ENCODE results near the gene RAD51B.

The RAD51B gene

DNA sequence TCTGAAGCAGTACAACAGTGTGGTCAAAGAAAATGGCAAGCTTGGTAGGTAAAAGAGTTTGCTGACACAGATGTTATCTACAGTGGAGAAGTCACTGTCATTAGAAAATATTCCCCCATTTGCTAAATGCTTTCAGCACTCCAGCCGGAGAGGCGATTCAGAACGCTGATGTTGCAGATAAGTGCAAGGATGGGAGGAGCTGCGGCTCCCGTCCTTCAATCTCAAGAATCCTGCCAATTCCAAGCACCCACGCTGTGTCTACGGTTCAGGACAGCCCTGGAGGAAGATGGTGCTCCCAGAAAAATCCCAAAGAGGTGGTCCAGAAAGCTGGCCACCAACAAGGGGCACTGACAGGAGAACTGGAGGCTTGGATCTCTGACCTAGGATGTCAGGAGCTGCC is 894.2 kb downstream of the RAD51B start:
- no peak overlapping the region for H3K4me3 ChIP-seq (ENCODE audit: low read depth, low read length)
- no peaks in the 10 kb centered on the region for H3K4me1 ChIP-seq (ENCODE audit: control insufficient read depth, insufficient read depth, low read length)
- TF ChIP-seq ZNF302 (tag by site-specific recombination; IDR thresholded peaks at IDR 0.05; ENCODE audit: low read depth) (no peak), ZSCAN16 (tag by site-specific recombination; IDR thresholded peaks at IDR 0.05) (no peak), ZFP69B (tag by site-specific recombination; IDR thresholded peaks at IDR 0.05) (no peak), ZNF596 (tag by site-specific recombination; IDR thresholded peaks at IDR 0.05) (no peak), ZNF623 (tag by site-specific recombination; IDR thresholded peaks at IDR 0.05) (no peak), ZNF311 (tag by site-specific recombination; IDR thresholded peaks at IDR 0.05; ENCODE audit: borderline replicate concordance) (no peak), ZXDB (tag by site-specific recombination; IDR thresholded peaks at IDR 0.05) (no peak), ZNF404 (tag by site-specific recombination; IDR thresholded peaks at IDR 0.05) (no peak), ZNF792 (tag by site-specific recombination; IDR thresholded peaks at IDR 0.05) (no peak), ZNF221 (tag by site-specific recombination; IDR thresholded peaks at IDR 0.05; ENCODE audit: borderline replicate concordance) (no peak), ZNF658 (tag by site-specific recombination; IDR thresholded peaks at IDR 0.05) (no peak), ZNF169 (tag by site-specific recombination; IDR thresholded peaks at IDR 0.05) (no peak), KLF16 (tag by site-specific recombination; IDR thresholded peaks at IDR 0.05) (no peak), ZNF776 (tag by site-specific recombination; IDR thresholded peaks at IDR 0.05; ENCODE audit: borderline replicate concordance) (no peak), ZNF677 (tag by site-specific recombination; IDR thresholded peaks at IDR 0.05) (no peak)
- TF ChIP-seq, protein P1, sequence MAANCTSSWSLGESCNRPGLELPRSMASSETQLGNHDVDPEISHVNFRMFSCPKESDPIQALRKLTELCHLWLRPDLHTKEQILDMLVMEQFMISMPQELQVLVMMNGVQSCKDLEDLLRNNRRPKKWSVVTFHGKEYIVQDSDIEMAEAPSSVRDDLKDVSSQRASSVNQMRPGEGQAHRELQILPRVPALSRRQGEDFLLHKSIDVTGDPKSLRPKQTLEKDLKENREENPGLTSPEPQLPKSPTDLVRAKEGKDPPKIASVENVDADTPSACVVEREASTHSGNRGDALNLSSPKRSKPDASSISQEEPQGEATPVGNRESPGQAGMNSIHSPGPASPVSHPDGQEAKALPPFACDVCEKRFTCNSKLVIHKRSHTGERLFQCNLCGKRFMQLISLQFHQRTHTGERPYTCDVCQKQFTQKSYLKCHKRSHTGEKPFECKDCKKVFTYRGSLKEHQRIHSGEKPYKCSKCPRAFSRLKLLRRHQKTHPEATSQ (tag by site-specific recombination; IDR thresholded peaks at IDR 0.05): no peak
- TF ChIP-seq, protein P2, sequence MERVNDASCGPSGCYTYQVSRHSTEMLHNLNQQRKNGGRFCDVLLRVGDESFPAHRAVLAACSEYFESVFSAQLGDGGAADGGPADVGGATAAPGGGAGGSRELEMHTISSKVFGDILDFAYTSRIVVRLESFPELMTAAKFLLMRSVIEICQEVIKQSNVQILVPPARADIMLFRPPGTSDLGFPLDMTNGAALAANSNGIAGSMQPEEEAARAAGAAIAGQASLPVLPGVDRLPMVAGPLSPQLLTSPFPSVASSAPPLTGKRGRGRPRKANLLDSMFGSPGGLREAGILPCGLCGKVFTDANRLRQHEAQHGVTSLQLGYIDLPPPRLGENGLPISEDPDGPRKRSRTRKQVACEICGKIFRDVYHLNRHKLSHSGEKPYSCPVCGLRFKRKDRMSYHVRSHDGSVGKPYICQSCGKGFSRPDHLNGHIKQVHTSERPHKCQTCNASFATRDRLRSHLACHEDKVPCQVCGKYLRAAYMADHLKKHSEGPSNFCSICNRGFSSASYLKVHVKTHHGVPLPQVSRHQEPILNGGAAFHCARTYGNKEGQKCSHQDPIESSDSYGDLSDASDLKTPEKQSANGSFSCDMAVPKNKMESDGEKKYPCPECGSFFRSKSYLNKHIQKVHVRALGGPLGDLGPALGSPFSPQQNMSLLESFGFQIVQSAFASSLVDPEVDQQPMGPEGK (tag by site-specific recombination; IDR thresholded peaks at IDR 0.05): no peak
- ChIA-PET POLR2A (no interaction called here), CTCF (no interaction called here)
- H3K27ac ChIP-seq (ENCODE audit: extremely low read depth, low read depth, low read length): no peak overlapping the region
- no peaks in the 10 kb centered on the region for H3K36me3 ChIP-seq (ENCODE audit: control insufficient read depth in 2 of 2, insufficient read depth in 1 of 2, low read length in 2 of 2)
- no peaks in the 10 kb centered on the region for H3K9me3 ChIP-seq (ENCODE audit: control insufficient read depth, insufficient read depth, low read depth, low read length)

DNA sequence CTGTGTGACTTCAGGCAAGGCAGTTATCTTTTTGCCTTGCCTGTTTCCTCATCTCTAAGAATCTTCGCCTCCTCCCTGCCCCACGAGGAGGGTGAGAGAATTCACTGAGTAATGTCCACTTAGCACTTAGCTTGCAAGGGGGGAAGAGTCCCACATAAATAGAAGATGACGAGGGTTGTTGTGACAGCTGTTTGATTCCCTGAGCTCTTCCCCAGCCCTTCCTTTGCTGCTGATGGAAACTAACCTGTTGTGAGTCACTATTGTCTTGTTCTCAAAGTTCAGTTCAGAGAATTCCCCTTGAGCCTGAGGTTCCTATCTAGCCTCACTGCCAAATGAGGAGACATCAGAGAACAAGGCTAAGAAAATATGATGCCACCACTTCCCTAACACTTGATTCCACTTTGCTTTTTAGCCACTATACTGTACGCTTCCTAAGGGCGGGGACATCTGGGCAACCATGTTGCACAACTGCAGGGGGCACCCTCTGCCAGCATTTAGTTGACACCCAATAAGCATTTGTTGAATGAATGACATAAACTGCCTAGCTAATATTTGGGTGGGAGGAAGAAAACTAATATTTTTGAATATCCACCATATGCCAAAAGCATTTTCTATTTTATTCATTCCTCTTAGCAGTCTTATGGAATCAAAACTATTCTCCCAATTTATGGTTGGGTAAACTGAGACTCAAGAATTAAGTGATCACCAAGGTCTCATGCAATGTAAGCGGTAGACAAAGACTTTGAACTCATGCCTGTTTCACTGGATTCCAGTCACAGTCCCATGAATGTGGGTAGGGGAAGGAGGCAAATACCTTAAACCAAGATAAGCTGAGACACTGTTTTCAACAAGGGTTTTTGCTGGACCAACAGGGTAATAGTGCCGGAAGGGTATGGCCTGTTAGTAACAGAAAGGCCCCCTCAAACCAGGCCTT is 895.7 kb downstream of the RAD51B start:
- Histone ChIP-seq H3K4me3 (ENCODE audit: low read depth, low read length) (no peak overlapping the region), H3K36me3 (ENCODE audit: control insufficient read depth in 2 of 2, insufficient read depth in 1 of 2, low read length in 2 of 2) (no peaks in the 10 kb centered on the region), H3K4me1 (ENCODE audit: control insufficient read depth, insufficient read depth, low read length) (no peaks in the 10 kb centered on the region), H3K9me3 (ENCODE audit: control insufficient read depth, insufficient read depth, low read depth, low read length) (no peaks in the 10 kb centered on the region), H3K27ac (ENCODE audit: extremely low read depth, low read depth, low read length) (no peak overlapping the region)
- ChIA-PET POLR2A (no interaction called here), CTCF (no interaction called here)
- TF ChIP-seq ZNF292 (tag by site-specific recombination; IDR thresholded peaks at IDR 0.05; ENCODE audit: borderline replicate concordance, low read depth) (no peak), ZNF350 (tag by site-specific recombination; IDR thresholded peaks at IDR 0.05) (no peak), ZNF501 (tag by site-specific recombination; IDR thresholded peaks at IDR 0.05) (no peak), ZNF416 (tag by site-specific recombination; IDR thresholded peaks at IDR 0.05) (no peak), EGR2 (tag by site-specific recombination; IDR thresholded peaks at IDR 0.05; ENCODE audit: low read depth) (no peak), FEZF1 (tag by site-specific recombination; IDR thresholded peaks at IDR 0.05) (no peak), ZBTB7A (tag by site-specific recombination; IDR thresholded peaks at IDR 0.05; ENCODE audit: low read depth) (no peak)
- TF ChIP-seq, protein P3, sequence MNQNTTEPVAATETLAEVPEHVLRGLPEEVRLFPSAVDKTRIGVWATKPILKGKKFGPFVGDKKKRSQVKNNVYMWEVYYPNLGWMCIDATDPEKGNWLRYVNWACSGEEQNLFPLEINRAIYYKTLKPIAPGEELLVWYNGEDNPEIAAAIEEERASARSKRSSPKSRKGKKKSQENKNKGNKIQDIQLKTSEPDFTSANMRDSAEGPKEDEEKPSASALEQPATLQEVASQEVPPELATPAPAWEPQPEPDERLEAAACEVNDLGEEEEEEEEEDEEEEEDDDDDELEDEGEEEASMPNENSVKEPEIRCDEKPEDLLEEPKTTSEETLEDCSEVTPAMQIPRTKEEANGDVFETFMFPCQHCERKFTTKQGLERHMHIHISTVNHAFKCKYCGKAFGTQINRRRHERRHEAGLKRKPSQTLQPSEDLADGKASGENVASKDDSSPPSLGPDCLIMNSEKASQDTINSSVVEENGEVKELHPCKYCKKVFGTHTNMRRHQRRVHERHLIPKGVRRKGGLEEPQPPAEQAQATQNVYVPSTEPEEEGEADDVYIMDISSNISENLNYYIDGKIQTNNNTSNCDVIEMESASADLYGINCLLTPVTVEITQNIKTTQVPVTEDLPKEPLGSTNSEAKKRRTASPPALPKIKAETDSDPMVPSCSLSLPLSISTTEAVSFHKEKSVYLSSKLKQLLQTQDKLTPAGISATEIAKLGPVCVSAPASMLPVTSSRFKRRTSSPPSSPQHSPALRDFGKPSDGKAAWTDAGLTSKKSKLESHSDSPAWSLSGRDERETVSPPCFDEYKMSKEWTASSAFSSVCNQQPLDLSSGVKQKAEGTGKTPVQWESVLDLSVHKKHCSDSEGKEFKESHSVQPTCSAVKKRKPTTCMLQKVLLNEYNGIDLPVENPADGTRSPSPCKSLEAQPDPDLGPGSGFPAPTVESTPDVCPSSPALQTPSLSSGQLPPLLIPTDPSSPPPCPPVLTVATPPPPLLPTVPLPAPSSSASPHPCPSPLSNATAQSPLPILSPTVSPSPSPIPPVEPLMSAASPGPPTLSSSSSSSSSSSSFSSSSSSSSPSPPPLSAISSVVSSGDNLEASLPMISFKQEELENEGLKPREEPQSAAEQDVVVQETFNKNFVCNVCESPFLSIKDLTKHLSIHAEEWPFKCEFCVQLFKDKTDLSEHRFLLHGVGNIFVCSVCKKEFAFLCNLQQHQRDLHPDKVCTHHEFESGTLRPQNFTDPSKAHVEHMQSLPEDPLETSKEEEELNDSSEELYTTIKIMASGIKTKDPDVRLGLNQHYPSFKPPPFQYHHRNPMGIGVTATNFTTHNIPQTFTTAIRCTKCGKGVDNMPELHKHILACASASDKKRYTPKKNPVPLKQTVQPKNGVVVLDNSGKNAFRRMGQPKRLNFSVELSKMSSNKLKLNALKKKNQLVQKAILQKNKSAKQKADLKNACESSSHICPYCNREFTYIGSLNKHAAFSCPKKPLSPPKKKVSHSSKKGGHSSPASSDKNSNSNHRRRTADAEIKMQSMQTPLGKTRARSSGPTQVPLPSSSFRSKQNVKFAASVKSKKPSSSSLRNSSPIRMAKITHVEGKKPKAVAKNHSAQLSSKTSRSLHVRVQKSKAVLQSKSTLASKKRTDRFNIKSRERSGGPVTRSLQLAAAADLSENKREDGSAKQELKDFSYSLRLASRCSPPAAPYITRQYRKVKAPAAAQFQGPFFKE (tag by site-specific recombination; IDR thresholded peaks at IDR 0.05; ENCODE audit: borderline replicate concordance): no peak

Data from HEK293 (cell line).